ENCODE data around the gene GAB2.

GAB2 gene

GRCh38 chr11:78193806-78194205 lies 223.8 kb downstream of the GAB2 start:
- no peak for TF ChIP-seq CTCF (IDR thresholded peaks at IDR 0.05; ENCODE audit: insufficient read depth, low read length, poor library complexity, severe bottlenecking)
- no peak for DNase-seq (ENCODE audit: extremely low read depth, insufficient read length)
- Histone ChIP-seq H3K4me3 (replicated peaks; ENCODE audit: low read depth, low read length) (no peak overlapping the region), H3K27me3 (replicated peaks; ENCODE audit: control insufficient read depth, insufficient read depth, low read length) (no peaks in the 10 kb centered on the region), H3K36me3 (ENCODE audit: control insufficient read depth, insufficient read depth, low read length) (peaks cover 3% of the 10 kb centered on the region)

- TF ChIP-seq CTCF (IDR thresholded peaks at IDR 0.05; ENCODE audit: insufficient read depth, low read length, poor library complexity, severe bottlenecking), result no peak
- DNase-seq (ENCODE audit: extremely low read depth, insufficient read length), result no peak
- Histone ChIP-seq H3K4me3 (replicated peaks; ENCODE audit: low read depth, low read length) (no peak overlapping the region), H3K27me3 (replicated peaks; ENCODE audit: control insufficient read depth, insufficient read depth, low read length) (no peaks in the 10 kb centered on the region), H3K36me3 (ENCODE audit: control insufficient read depth, insufficient read depth, low read length) (no peaks in the 10 kb centered on the region; the same call in 1 of the 2 replicates)
Observed at GRCh38 chr11:78192911-78193351, 224.7 kb downstream of the GAB2 start.

- Histone ChIP-seq H3K36me3 (ENCODE audit: control insufficient read depth, insufficient read depth, low read length) (no peaks in the 10 kb centered on the region; the same call in 1 of the 2 replicates), H3K4me3 (replicated peaks; ENCODE audit: low read depth, low read length) (no peak overlapping the region), H3K27me3 (replicated peaks; ENCODE audit: control insufficient read depth, insufficient read depth, low read length) (no peaks in the 10 kb centered on the region)
- TF ChIP-seq CTCF (IDR thresholded peaks at IDR 0.05; ENCODE audit: insufficient read depth, low read length, poor library complexity, severe bottlenecking), result no peak
- no peak for DNase-seq (ENCODE audit: extremely low read depth, insufficient read length)
Observed at GRCh38 chr11:78192223-78192719, 225.3 kb downstream of the GAB2 start.

- no peaks in the 10 kb centered on the region for H3K36me3 ChIP-seq (ENCODE audit: control insufficient read depth, insufficient read depth, low read length)
- no peak for TF ChIP-seq CTCF (IDR thresholded peaks at IDR 0.05; ENCODE audit: insufficient read depth, low read length, poor library complexity, severe bottlenecking)
- no peak for DNase-seq (ENCODE audit: extremely low read depth, insufficient read length)
- no peaks in the 10 kb centered on the region for H3K27me3 ChIP-seq (replicated peaks; ENCODE audit: control insufficient read depth, insufficient read depth, low read length)
- no peak overlapping the region for H3K4me3 ChIP-seq (replicated peaks; ENCODE audit: low read depth, low read length)
Observed at GRCh38 chr11:78190871-78191538, 226.6 kb downstream of the GAB2 start.

- no peak for DNase-seq (ENCODE audit: extremely low read depth, insufficient read length)
Observed at GRCh38 chr11:78190374-78190773, 227.2 kb downstream of the GAB2 start.

More at GRCh38 chr11:78190374-78190773, 227.2 kb downstream of the GAB2 start:
- no peak overlapping the region for H3K4me3 ChIP-seq (replicated peaks; ENCODE audit: low read depth, low read length)
- no peaks in the 10 kb centered on the region for H3K27me3 ChIP-seq (replicated peaks; ENCODE audit: control insufficient read depth, insufficient read depth, low read length)
- no peak for TF ChIP-seq CTCF (IDR thresholded peaks at IDR 0.05; ENCODE audit: insufficient read depth, low read length, poor library complexity, severe bottlenecking)
- no peaks in the 10 kb centered on the region for H3K36me3 ChIP-seq (ENCODE audit: control insufficient read depth, insufficient read depth, low read length)
